WTC11 (cell line): ENCODE data around the gene SPATA3. TPM values are rescaled to one million over a fixed set of nuclear protein-coding genes. Genes with fewer than 3 reads are reported as not detected.
A peak's percentile ranks its signal among the peaks of the same experiment; 100 is the strongest.

Source experiments
- ATAC-seq: fragments of 200-7000 bp; cut with Tn5 transposase; 2 replicates; pipeline ENCODE4 v1.10.0; 2021; ENCODE audit warnings: mild to moderate bottlenecking, moderate library complexity
- CTCF ChIA-PET: fragments of 300-600 bp; sonication (Branson Sonifier 250); formaldehyde crosslinking; loops from one replicate; lab custom pipeline; 2021; ENCODE audit warnings: antibody characterized with exemption; lab: Charles Lee
- POLR2A ChIA-PET: fragments of 350-600 bp; sonication (Branson Sonifier 250); formaldehyde crosslinking; loops from one replicate; lab custom pipeline; 2021; ENCODE audit warnings: antibody characterized with exemption; lab: Charles Lee
- DNase-seq: peaks from one replicate; pipeline ENCODE4 v3.0.0; 2021; ENCODE audit warnings: low spot score
- H3K27ac Mint-ChIP-seq: 2 replicates; pipeline ENCODE4 v1.8.0; 2021; ENCODE audit warnings: mixed read lengths
- H3K27me3 Mint-ChIP-seq: 2 replicates; pipeline ENCODE4 v1.8.0; 2021; ENCODE audit warnings: low read depth, mild to moderate bottlenecking, moderate library complexity, mixed read lengths
- H3K36me3 Mint-ChIP-seq: 2 replicates; pipeline ENCODE4 v1.8.0; 2021; ENCODE audit warnings: mixed read lengths
- H3K4me1 Mint-ChIP-seq: 2 replicates; pipeline ENCODE4 v1.8.0; 2022; ENCODE audit warnings: mixed read lengths
- H3K4me3 Mint-ChIP-seq: 2 replicates; pipeline ENCODE4 v1.8.0; 2021; ENCODE audit warnings: mild to moderate bottlenecking, moderate library complexity, mixed read lengths
- H3K9me3 Mint-ChIP-seq: 2 replicates; pipeline ENCODE4 v1.8.0; 2021; ENCODE audit warnings: mixed read lengths
- AFF4 ChIP-seq: sonication (generic); formaldehyde crosslinking; IDR thresholded peaks from 2 replicates; pipeline ENCODE4 v1.8.1; 2023; ENCODE audit warnings: mild to moderate bottlenecking, missing genetic modification reagents, borderline replicate concordance
- CBFB ChIP-seq: sonication (generic); formaldehyde crosslinking; IDR thresholded peaks from 2 replicates; pipeline ENCODE4 v1.8.1; 2022; ENCODE audit warnings: mild to moderate bottlenecking, low read depth, missing genetic modification reagents
- CREB1 ChIP-seq: sonication (generic); formaldehyde crosslinking; IDR thresholded peaks from 2 replicates; pipeline ENCODE4 v1.8.0; 2023; ENCODE audit warnings: mild to moderate bottlenecking, missing genetic modification reagents
- FOXP1 ChIP-seq: sonication (generic); formaldehyde crosslinking; IDR thresholded peaks from 2 replicates; pipeline ENCODE4 v1.8.0; 2022; ENCODE audit warnings: missing genetic modification reagents, mild to moderate bottlenecking, moderate library complexity, borderline replicate concordance
- GABPB1 ChIP-seq: sonication (generic); formaldehyde crosslinking; IDR thresholded peaks from 2 replicates; pipeline ENCODE4 v1.8.1; 2023; ENCODE audit warnings: mild to moderate bottlenecking, missing genetic modification reagents
- JUN ChIP-seq: sonication (generic); formaldehyde crosslinking; IDR thresholded peaks from 2 replicates; pipeline ENCODE4 v1.8.0; 2023; ENCODE audit warnings: mild to moderate bottlenecking, missing genetic modification reagents
- MAX ChIP-seq: sonication (generic); formaldehyde crosslinking; IDR thresholded peaks from 2 replicates; pipeline ENCODE4 v1.8.0; 2022; ENCODE audit warnings: mild to moderate bottlenecking, missing genetic modification reagents
- NR2C2 ChIP-seq: sonication (generic); formaldehyde crosslinking; IDR thresholded peaks from 2 replicates; pipeline ENCODE4 v1.8.0; 2022; ENCODE audit warnings: mild to moderate bottlenecking, missing genetic modification reagents
- NR3C1 ChIP-seq: sonication (generic); formaldehyde crosslinking; conservative IDR thresholded peaks from 2 replicates; pipeline ENCODE4 v1.8.1; 2023; ENCODE audit warnings: low read depth, mild to moderate bottlenecking, missing genetic modification reagents
- RORB ChIP-seq: fragments of 250-450 bp; sonication (Bioruptor Pico); IDR thresholded peaks from 2 replicates; pipeline ENCODE4 v1.9.0; 2021; ENCODE audit warnings: mild to moderate bottlenecking
- SMAD4 ChIP-seq: sonication (generic); formaldehyde crosslinking; IDR thresholded peaks from 2 replicates; pipeline ENCODE4 v1.8.0; 2022; ENCODE audit warnings: mild to moderate bottlenecking, missing genetic modification reagents
- SP1 ChIP-seq: sonication (generic); formaldehyde crosslinking; conservative IDR thresholded peaks from 2 replicates; pipeline ENCODE4 v1.8.1; 2022; ENCODE audit warnings: missing genetic modification reagents
- TEAD4 ChIP-seq: sonication (generic); formaldehyde crosslinking; IDR thresholded peaks from 2 replicates; pipeline ENCODE4 v1.8.0; 2022; ENCODE audit warnings: mild to moderate bottlenecking, missing genetic modification reagents
- TP53 ChIP-seq: sonication (generic); formaldehyde crosslinking; IDR thresholded peaks from 2 replicates; pipeline ENCODE4 v1.8.1; 2023; ENCODE audit warnings: mild to moderate bottlenecking, missing genetic modification reagents
- ZNF423 ChIP-seq: fragments of 250-450 bp; sonication (Bioruptor Pico); IDR thresholded peaks from 2 replicates; pipeline ENCODE4 v2.1.2; 2022; ENCODE audit warnings: mild to moderate bottlenecking, moderate library complexity
- ZNF512 ChIP-seq: sonication (generic); formaldehyde crosslinking; IDR thresholded peaks from 2 replicates; pipeline ENCODE4 v1.8.1; 2022; ENCODE audit warnings: missing genetic modification reagents, borderline replicate concordance
- total RNA-seq: library from RNA; stranded (reverse); gene quantifications from 3 replicates; pipeline ENCODE4 v1.2.3, GENCODE V29; 2021
- TF ChIP-seq, protein P1 (sequence below): sonication (generic); formaldehyde crosslinking; IDR thresholded peaks from 2 replicates; pipeline ENCODE4 v1.8.0; 2022; ENCODE audit warnings: mild to moderate bottlenecking, missing genetic modification reagents
- TF ChIP-seq, protein P2 (sequence below): fragments of 200-600 bp; IDR thresholded peaks from 2 replicates; pipeline ENCODE4 v1.8.0; 2022; ENCODE audit warnings: antibody characterized with exemption
- TF ChIP-seq, protein P3 (sequence below): sonication (generic); formaldehyde crosslinking; IDR thresholded peaks from 2 replicates; pipeline ENCODE4 v1.8.0; 2022; ENCODE audit warnings: missing genetic modification reagents
- TF ChIP-seq, protein P4 (sequence below): sonication (generic); formaldehyde crosslinking; IDR thresholded peaks from 2 replicates; pipeline ENCODE4 v1.8.0; 2023; ENCODE audit warnings: mild to moderate bottlenecking, missing genetic modification reagents

The SPATA3 gene
- total RNA-seq, 1 experiment from 2014 or later, result not detected

GRCh38 chr2:231052494-231053451 lies 56.9 kb downstream of the SPATA3 start:
- ATAC-seq (peak; percentile 88), DNase-seq (peak; percentile 90)
- CTCF ChIA-PET, result interaction anchor here (0.6 to 2.0 kb wide), 52 partner anchors 9 to 424 kb away, joined by 3 to 51 read pairs (median 5); partner anchors contain the start of genes C2orf72, GPR55 and NCL
- Mint-ChIP-seq H3K4me1 (peaks cover 11% of the 10 kb centered on the region), H3K9me3 (no peaks in the 10 kb centered on the region), H3K27ac (no peak overlapping the region), H3K4me3 (peak overlapping the region; percentile 76), H3K36me3 (no peaks in the 10 kb centered on the region), H3K27me3 (peaks cover 46% of the 10 kb centered on the region)
- POLR2A ChIA-PET, result interaction anchor here (1.0 to 1.1 kb wide), 2 partner anchors 185 to 205 kb away, joined by 3 read pairs; no protein-coding TSS in a partner anchor
- 0 out of 2 replicates have a peak, but pooled peaks have one; percentile 50 for TF ChIP-seq NR3C1 (CRISPR knock-in tag)
- TF ChIP-seq ZNF512, result no peak
- TF ChIP-seq, protein P1, sequence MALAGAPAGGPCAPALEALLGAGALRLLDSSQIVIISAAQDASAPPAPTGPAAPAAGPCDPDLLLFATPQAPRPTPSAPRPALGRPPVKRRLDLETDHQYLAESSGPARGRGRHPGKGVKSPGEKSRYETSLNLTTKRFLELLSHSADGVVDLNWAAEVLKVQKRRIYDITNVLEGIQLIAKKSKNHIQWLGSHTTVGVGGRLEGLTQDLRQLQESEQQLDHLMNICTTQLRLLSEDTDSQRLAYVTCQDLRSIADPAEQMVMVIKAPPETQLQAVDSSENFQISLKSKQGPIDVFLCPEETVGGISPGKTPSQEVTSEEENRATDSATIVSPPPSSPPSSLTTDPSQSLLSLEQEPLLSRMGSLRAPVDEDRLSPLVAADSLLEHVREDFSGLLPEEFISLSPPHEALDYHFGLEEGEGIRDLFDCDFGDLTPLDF (CRISPR knock-in tag), result 0 out of 2 replicates have a peak, but pooled peaks have one; percentile 28
- TF ChIP-seq AFF4 (CRISPR knock-in tag), result no peak
- no peak for TF ChIP-seq ZNF423 (CRISPR knock-in tag)
- TF ChIP-seq FOXP1 (CRISPR knock-in tag), result no peak
- TF ChIP-seq SP1, result peak; percentile 70
- TF ChIP-seq RORB (CRISPR knock-in tag), result no peak
- TF ChIP-seq MAX, result peak; percentile 81
- TF ChIP-seq JUN (CRISPR knock-in tag), result no peak
- TF ChIP-seq TEAD4 (CRISPR knock-in tag), result no peak
- TF ChIP-seq, protein P2, sequence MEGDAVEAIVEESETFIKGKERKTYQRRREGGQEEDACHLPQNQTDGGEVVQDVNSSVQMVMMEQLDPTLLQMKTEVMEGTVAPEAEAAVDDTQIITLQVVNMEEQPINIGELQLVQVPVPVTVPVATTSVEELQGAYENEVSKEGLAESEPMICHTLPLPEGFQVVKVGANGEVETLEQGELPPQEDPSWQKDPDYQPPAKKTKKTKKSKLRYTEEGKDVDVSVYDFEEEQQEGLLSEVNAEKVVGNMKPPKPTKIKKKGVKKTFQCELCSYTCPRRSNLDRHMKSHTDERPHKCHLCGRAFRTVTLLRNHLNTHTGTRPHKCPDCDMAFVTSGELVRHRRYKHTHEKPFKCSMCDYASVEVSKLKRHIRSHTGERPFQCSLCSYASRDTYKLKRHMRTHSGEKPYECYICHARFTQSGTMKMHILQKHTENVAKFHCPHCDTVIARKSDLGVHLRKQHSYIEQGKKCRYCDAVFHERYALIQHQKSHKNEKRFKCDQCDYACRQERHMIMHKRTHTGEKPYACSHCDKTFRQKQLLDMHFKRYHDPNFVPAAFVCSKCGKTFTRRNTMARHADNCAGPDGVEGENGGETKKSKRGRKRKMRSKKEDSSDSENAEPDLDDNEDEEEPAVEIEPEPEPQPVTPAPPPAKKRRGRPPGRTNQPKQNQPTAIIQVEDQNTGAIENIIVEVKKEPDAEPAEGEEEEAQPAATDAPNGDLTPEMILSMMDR, result peak; percentile 80
- TF ChIP-seq, protein P3, sequence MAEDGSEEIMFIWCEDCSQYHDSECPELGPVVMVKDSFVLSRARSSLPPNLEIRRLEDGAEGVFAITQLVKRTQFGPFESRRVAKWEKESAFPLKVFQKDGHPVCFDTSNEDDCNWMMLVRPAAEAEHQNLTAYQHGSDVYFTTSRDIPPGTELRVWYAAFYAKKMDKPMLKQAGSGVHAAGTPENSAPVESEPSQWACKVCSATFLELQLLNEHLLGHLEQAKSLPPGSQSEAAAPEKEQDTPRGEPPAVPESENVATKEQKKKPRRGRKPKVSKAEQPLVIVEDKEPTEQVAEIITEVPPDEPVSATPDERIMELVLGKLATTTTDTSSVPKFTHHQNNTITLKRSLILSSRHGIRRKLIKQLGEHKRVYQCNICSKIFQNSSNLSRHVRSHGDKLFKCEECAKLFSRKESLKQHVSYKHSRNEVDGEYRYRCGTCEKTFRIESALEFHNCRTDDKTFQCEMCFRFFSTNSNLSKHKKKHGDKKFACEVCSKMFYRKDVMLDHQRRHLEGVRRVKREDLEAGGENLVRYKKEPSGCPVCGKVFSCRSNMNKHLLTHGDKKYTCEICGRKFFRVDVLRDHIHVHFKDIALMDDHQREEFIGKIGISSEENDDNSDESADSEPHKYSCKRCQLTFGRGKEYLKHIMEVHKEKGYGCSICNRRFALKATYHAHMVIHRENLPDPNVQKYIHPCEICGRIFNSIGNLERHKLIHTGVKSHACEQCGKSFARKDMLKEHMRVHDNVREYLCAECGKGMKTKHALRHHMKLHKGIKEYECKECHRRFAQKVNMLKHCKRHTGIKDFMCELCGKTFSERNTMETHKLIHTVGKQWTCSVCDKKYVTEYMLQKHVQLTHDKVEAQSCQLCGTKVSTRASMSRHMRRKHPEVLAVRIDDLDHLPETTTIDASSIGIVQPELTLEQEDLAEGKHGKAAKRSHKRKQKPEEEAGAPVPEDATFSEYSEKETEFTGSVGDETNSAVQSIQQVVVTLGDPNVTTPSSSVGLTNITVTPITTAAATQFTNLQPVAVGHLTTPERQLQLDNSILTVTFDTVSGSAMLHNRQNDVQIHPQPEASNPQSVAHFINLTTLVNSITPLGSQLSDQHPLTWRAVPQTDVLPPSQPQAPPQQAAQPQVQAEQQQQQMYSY, result peak; percentile 92
- peak; percentile 60; the same call in 1 of the 2 replicates for TF ChIP-seq SMAD4 (CRISPR knock-in tag)
- 0 out of 2 replicates have a peak, but pooled peaks have one; percentile 16 for TF ChIP-seq TP53 (CRISPR knock-in tag)
- TF ChIP-seq GABPB1 (CRISPR knock-in tag), result peak; percentile 41; the same call in 1 of the 2 replicates
- no peak for TF ChIP-seq CREB1
- TF ChIP-seq, protein P4, sequence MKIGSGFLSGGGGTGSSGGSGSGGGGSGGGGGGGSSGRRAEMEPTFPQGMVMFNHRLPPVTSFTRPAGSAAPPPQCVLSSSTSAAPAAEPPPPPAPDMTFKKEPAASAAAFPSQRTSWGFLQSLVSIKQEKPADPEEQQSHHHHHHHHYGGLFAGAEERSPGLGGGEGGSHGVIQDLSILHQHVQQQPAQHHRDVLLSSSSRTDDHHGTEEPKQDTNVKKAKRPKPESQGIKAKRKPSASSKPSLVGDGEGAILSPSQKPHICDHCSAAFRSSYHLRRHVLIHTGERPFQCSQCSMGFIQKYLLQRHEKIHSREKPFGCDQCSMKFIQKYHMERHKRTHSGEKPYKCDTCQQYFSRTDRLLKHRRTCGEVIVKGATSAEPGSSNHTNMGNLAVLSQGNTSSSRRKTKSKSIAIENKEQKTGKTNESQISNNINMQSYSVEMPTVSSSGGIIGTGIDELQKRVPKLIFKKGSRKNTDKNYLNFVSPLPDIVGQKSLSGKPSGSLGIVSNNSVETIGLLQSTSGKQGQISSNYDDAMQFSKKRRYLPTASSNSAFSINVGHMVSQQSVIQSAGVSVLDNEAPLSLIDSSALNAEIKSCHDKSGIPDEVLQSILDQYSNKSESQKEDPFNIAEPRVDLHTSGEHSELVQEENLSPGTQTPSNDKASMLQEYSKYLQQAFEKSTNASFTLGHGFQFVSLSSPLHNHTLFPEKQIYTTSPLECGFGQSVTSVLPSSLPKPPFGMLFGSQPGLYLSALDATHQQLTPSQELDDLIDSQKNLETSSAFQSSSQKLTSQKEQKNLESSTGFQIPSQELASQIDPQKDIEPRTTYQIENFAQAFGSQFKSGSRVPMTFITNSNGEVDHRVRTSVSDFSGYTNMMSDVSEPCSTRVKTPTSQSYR (CRISPR knock-in tag), result 0 out of 2 replicates have a peak, but pooled peaks have one; percentile 40
- TF ChIP-seq CBFB (CRISPR knock-in tag), result peak; percentile 65; the same call in 1 of the 2 replicates
- 0 out of 2 replicates have a peak, but pooled peaks have one; percentile 41 for TF ChIP-seq NR2C2 (CRISPR knock-in tag)
